HepG2 (cell line): Measurements from ENCODE around the gene THOP1. TPM values are rescaled to one million over a fixed set of nuclear protein-coding genes. Genes with fewer than 3 reads are reported as not detected.

ENCODE experiments used
- ATAC-seq: fragments of 200-7000 bp; cut with Tn5 transposase; 3 replicates; pipeline ENCODE4 v1.9.1; 2020; ENCODE audit warnings: mild to moderate bottlenecking, moderate library complexity
- BruUV-seq: library from RNA; stranded (reverse); fragments of 400-500 nt; replicated peaks from 2 replicates; lab custom pipeline; 2021; lab: Mats Ljungman, UMichigan
- CTCF ChIA-PET: fragments of 300-600 bp; formaldehyde crosslinking; extraction: SDS; loops from one replicate; lab custom pipeline; 2021; ENCODE audit warnings: low total read pairs, inconsistent platforms, low intra/inter-chr PET ratio; lab: Yijun Ruan, JAX
- POLR2A ChIA-PET: fragments of 350-600 bp; sonication (Branson Sonifier 250); formaldehyde crosslinking; loops from one replicate; lab custom pipeline; 2020; ENCODE audit warnings: antibody characterized with exemption, inconsistent platforms; lab: Yijun Ruan, JAX
- DNase-seq: peaks from one replicate; pipeline ENCODE4 v3.0.0-alpha.2; 2015; ENCODE audit warnings: low spot score
- FAIRE-seq: peaks from 3 replicates; lab custom pipeline; 2011; peaks lifted over from hg19 to GRCh38; lab: Jason Lieb, UNC
- H2AFZ ChIP-seq: one replicate; pipeline ENCODE4 v1.6.1; 2011; ENCODE audit warnings: low read length, inconsistent platforms
- H3K27ac ChIP-seq: fragments of 300-600 bp; 3 replicates; pipeline ENCODE4 v1.8.0; 2011; ENCODE audit warnings: mixed run types, mild to moderate bottlenecking, mixed read lengths, low read length, inconsistent platforms; ENCODE audit not compliant: insufficient read depth; ENCODE audit errors: extremely low read length
- H3K27me3 ChIP-seq, 2 experiments: fragments of 200-600 bp in 1 of 2; 2 replicates in 1 of 2; 3 replicates in 1 of 2; pipeline versions ENCODE4 v1.6.0 to v1.8.0; 2011; ENCODE audit warnings: low read length in 2 of 2, mild to moderate bottlenecking in 2 of 2, moderate library complexity in 2 of 2, inconsistent platforms in 1 of 2; ENCODE audit not compliant: insufficient read depth in 2 of 2, control insufficient read depth in 1 of 2
- H3K36me3 ChIP-seq, 2 experiments: fragments of 200-600 bp in 1 of 2; replicated peaks in 1 of 2; 2 replicates in 1 of 2; 3 replicates in 1 of 2; pipeline versions ENCODE4 v1.5.1 to v1.8.0; 2011; ENCODE audit warnings: low read length in 2 of 2, inconsistent platforms in 1 of 2; ENCODE audit not compliant: insufficient read depth in 2 of 2, control insufficient read depth in 1 of 2
- H3K4me1 ChIP-seq: 2 replicates; pipeline ENCODE4 v1.5.1; 2012; ENCODE audit warnings: low read length, inconsistent platforms; ENCODE audit not compliant: insufficient read depth
- H3K4me2 ChIP-seq: 2 replicates; pipeline ENCODE4 v1.6.0; 2011; ENCODE audit warnings: low read depth, low read length, inconsistent platforms
- H3K4me3 ChIP-seq, 3 experiments: fragments of 200-600 bp in 1 of 3; sonication (generic), shearing (Covaris generic) in 1 of 3; replicated peaks in 1 of 3; 2 replicates each; pipeline ENCODE4 v1.5.1; 2011 to 2016; ENCODE audit warnings: low read length in 3 of 3, inconsistent platforms in 2 of 3, low read depth in 2 of 3, mild to moderate bottlenecking in 2 of 3, control low read depth in 1 of 3, mixed read lengths in 1 of 3; ENCODE audit not compliant: insufficient read depth in 1 of 3
- H3K79me2 ChIP-seq: one replicate; pipeline ENCODE4 v1.6.1; 2011; ENCODE audit warnings: low read length, inconsistent platforms; ENCODE audit not compliant: insufficient read depth
- H3K9ac ChIP-seq: 2 replicates; pipeline ENCODE4 v1.6.0; 2011; ENCODE audit warnings: mild to moderate bottlenecking, low read depth, low read length, inconsistent platforms; ENCODE audit not compliant: insufficient read depth
- H3K9me3 ChIP-seq: 2 replicates; pipeline ENCODE4 v1.5.1; 2012; ENCODE audit warnings: mild to moderate bottlenecking, low read length
- H4K20me1 ChIP-seq: 2 replicates; pipeline ENCODE4 v1.6.0; 2011; ENCODE audit warnings: inconsistent platforms, mild to moderate bottlenecking, low read length, moderate library complexity; ENCODE audit not compliant: insufficient read depth
- AGO2 ChIP-seq: fragments of 200-400 bp; formaldehyde crosslinking; optimal IDR thresholded peaks from 2 replicates; pipeline ENCODE3; 2017; ENCODE audit warnings: mild to moderate bottlenecking, low read depth, low read length, moderate library complexity
- E2F1 ChIP-seq: sonication (generic); formaldehyde crosslinking; IDR thresholded peaks from 2 replicates; pipeline ENCODE4 v1.5.0; 2020; ENCODE audit warnings: missing genetic modification reagents
- KDM4B ChIP-seq: sonication (generic); formaldehyde crosslinking; IDR thresholded peaks from 2 replicates; pipeline ENCODE4 v1.4.0; 2020; ENCODE audit warnings: missing genetic modification reagents
- KLF9 ChIP-seq: IDR thresholded peaks from 2 replicates; pipeline ENCODE4 v1.6.1; 2016; ENCODE audit warnings: low read depth
- MYC ChIP-seq: sonication (generic); formaldehyde crosslinking; IDR thresholded peaks from 2 replicates; pipeline ENCODE4 v1.9.0; 2021; ENCODE audit warnings: missing genetic modification reagents, borderline replicate concordance
- NR0B2 ChIP-seq: sonication (generic); formaldehyde crosslinking; IDR thresholded peaks from 2 replicates; pipeline ENCODE4 v1.4.0; 2020; ENCODE audit warnings: mild to moderate bottlenecking, missing genetic modification reagents
- POLR2G ChIP-seq: fragments of 200-400 bp; formaldehyde crosslinking; IDR thresholded peaks from 2 replicates; pipeline ENCODE4 v1.6.1; 2018; ENCODE audit warnings: mild to moderate bottlenecking, low read depth, low read length, moderate library complexity
- REST ChIP-seq, 2 experiments: IDR thresholded peaks; 2 replicates each; pipeline ENCODE4 v1.6.1; 2011 to 2012; ENCODE audit warnings: low read length in 2 of 2, borderline replicate concordance in 1 of 2, low read depth in 1 of 2, mild to moderate bottlenecking in 1 of 2, moderate library complexity in 1 of 2
- SP4 ChIP-seq: sonication (generic); formaldehyde crosslinking; IDR thresholded peaks from 2 replicates; pipeline ENCODE4 v1.8.1; 2023; ENCODE audit warnings: mild to moderate bottlenecking, missing genetic modification reagents
- ZMYM2 ChIP-seq: sonication (generic); formaldehyde crosslinking; IDR thresholded peaks from 2 replicates; pipeline ENCODE4 v1.8.0; 2022; ENCODE audit warnings: mild to moderate bottlenecking, missing genetic modification reagents
- ZNF263 ChIP-seq: sonication (generic); formaldehyde crosslinking; IDR thresholded peaks from 2 replicates; pipeline ENCODE4 v1.4.0; 2020; ENCODE audit warnings: missing genetic modification reagents
- WGBS: methylation state at CpG from one replicate; pipeline ENCODE4 v1.1.6; 2017; ENCODE audit warnings: low lambda C conversion rate; 5-methylcytosine and 5-hydroxymethylcytosine counted together
- in situ Hi-C: cut with HindIII; loops from 2 replicates; pipeline ENCODE4 v1.10.0; 2017; ENCODE audit warnings: low pct_unique_long_range_greater_than_20kb; ENCODE audit not compliant: extremely low pct_ligation_motif_present
- intact Hi-C: fragments of 100-400 bp; cut with micrococcal nuclease; formaldehyde crosslinking; loops from one replicate; pipeline ENCODE4 v1.10.0; 2022; ENCODE audit not compliant: unreplicated experiment
- polyA plus RNA-seq, 8 experiments: library from polyadenylated mRNA; depleted of rRNA in 3 of 8; stranded (reverse) in 7 of 8; unstranded in 1 of 8; fragments of >200 nt; fragmentation: Illumina TruSeq in 4 of 8; extraction: Trizol in 4 of 8; gene quantifications; 2 replicates each; pipeline versions ENCODE4 v1.2.1 to v1.2.3, GENCODE V29; 2011 to 2016; ENCODE audit warnings: low read depth in 4 of 8, missing spikeins in 1 of 8, mixed read lengths in 1 of 8; ENCODE audit not compliant: insufficient read depth in 1 of 8
- total RNA-seq, 5 experiments: library from RNA; depleted of rRNA; stranded (reverse); fragments of >200 nt; fragmentation: Illumina TruSeq; extraction: Trizol; gene quantifications; 2 replicates each; pipeline ENCODE4 v1.2.3, GENCODE V29; 2016; ENCODE audit warnings: low read depth in 1 of 5
- TF ChIP-seq, protein P1 (sequence below): sonication (generic); formaldehyde crosslinking; IDR thresholded peaks from 2 replicates; pipeline ENCODE4 v1.4.0; 2020; ENCODE audit warnings: missing genetic modification reagents

Gene THOP1
- total and polyA plus RNA-seq, 2 of the 13 experiments (the other 11 are each of a cell fraction or from before 2014, with no cell fraction given) = 74.4 to 116 TPM

DNA sequence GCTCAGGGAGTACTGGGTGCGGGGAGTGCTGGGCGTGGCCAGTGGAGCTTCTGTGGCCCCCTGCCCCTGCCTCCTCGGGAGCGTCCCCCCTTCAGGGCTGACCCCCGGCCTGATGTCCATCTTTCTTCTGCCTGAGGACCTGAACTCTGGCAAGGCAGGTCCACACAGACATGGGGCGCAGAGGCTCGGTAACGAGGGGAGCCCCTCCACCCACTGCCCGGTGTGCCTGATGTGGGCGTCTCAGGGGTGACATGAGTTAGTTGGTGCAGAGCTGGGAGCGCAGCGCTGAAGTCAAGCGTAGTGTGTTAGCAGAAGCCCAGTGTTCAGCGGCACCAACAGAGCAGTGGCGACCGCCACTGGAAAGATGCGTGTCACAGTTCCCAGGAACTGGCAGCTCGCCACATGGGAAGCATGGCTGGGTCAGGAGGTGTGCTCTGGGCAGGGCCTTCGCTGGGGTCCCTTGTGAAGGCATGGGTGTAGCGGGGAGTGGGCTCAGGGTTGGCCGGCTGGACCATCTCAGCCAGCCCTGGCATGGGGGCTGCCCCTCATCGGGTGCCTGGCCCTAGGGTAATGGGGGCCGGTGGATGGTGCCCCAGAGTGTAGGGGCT lies 11.5 kb downstream of the THOP1 start:
- POLR2A ChIA-PET = no interaction called here
- DNase-seq = no peak
- H3K79me2 ChIP-seq = no peaks in the 10 kb centered on the region
- no peak overlapping the region for H3K4me3 ChIP-seq
- 99% methylated on average over 12 of the region's 23 CpGs for WGBS
- intact Hi-C loops = no loop called here
- no peaks in the 10 kb centered on the region for H3K27me3 ChIP-seq
- TF ChIP-seq MYC (CRISPR knock-in tag) (no peak), ZNF263 (peak; percentile 21; the same call in 1 of the 2 replicates), ZMYM2 (CRISPR knock-in tag) (no peak), KLF9 (CRISPR knock-in tag) (no peak), E2F1 (CRISPR knock-in tag) (no peak), POLR2G (no peak), KDM4B (CRISPR knock-in tag) (no peak), REST (IDR thresholded peaks at IDR 0.05; ENCODE audit: borderline replicate concordance in 1 of 2, low read depth in 1 of 2, low read length in 2 of 2) (no peak), SP4 (CRISPR knock-in tag) (no peak), NR0B2 (CRISPR knock-in tag) (no peak), AGO2 (peak; percentile 50)
- TF ChIP-seq, protein P1, sequence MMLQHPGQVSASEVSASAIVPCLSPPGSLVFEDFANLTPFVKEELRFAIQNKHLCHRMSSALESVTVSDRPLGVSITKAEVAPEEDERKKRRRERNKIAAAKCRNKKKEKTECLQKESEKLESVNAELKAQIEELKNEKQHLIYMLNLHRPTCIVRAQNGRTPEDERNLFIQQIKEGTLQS (CRISPR knock-in tag) = no peak
- no peaks in the 10 kb centered on the region for H3K9me3 ChIP-seq
- no peak for FAIRE-seq
- in situ Hi-C loops = no loop called here
- H3K9ac ChIP-seq = no peak overlapping the region
- H2AFZ ChIP-seq = no peak overlapping the region
- no peak overlapping the region for H3K27ac ChIP-seq
- no peak for ATAC-seq
- H4K20me1 ChIP-seq = no peaks in the 10 kb centered on the region
- CTCF ChIA-PET = no interaction called here
- no TSS peak for BruUV-seq
- no peak overlapping the region for H3K4me2 ChIP-seq
- peaks cover 28 to 76% of the 10 kb centered on the region in 2 experiments; a peak in 4 of 5 replicates for H3K36me3 ChIP-seq
- no peaks in the 10 kb centered on the region for H3K4me1 ChIP-seq
